Measurements from ENCODE around the gene TCAIM.

Gene TCAIM

DNA sequence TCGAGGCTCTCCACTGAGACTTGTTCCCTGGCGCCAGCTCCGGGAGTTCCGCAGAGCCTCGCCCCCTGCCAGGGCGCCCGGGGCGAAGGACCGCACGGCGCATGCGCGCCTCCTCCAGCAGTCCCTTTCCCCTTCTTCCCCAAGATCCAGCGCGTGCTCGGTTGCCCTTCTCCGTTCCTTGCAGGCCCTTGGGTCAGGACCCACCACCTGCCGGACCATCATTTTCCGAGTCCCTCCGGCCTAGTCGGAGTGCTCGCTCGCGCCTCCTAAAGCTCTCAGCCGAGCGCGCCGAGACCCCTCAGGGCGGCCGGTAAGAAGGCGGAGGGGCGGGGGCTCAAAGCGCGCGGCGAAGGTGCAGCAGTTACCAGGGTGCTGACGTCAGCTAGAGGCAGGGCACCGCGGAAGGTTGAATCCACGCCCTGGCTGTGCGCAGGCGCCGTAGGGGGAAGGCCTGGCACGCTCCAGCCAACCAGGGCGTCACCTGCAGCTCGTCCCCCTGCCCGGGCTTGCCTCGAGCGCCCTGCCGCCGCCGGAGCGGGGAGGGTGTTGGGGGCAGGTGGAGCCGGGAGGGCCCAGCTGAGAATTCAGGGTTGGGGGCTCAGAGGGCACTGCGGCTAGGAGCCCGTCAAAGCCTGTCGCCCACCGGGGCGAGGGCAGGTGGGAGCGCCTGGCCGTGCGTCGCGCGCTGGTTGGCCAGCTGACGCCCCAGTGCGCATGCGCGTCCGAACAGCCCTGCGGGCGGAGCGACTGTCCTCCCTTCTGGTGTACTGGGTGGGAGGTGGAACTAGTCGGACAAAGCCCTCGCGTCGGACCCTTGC lies at the start of gene TCAIM (continued):
- TF ChIP-seq, protein P1, sequence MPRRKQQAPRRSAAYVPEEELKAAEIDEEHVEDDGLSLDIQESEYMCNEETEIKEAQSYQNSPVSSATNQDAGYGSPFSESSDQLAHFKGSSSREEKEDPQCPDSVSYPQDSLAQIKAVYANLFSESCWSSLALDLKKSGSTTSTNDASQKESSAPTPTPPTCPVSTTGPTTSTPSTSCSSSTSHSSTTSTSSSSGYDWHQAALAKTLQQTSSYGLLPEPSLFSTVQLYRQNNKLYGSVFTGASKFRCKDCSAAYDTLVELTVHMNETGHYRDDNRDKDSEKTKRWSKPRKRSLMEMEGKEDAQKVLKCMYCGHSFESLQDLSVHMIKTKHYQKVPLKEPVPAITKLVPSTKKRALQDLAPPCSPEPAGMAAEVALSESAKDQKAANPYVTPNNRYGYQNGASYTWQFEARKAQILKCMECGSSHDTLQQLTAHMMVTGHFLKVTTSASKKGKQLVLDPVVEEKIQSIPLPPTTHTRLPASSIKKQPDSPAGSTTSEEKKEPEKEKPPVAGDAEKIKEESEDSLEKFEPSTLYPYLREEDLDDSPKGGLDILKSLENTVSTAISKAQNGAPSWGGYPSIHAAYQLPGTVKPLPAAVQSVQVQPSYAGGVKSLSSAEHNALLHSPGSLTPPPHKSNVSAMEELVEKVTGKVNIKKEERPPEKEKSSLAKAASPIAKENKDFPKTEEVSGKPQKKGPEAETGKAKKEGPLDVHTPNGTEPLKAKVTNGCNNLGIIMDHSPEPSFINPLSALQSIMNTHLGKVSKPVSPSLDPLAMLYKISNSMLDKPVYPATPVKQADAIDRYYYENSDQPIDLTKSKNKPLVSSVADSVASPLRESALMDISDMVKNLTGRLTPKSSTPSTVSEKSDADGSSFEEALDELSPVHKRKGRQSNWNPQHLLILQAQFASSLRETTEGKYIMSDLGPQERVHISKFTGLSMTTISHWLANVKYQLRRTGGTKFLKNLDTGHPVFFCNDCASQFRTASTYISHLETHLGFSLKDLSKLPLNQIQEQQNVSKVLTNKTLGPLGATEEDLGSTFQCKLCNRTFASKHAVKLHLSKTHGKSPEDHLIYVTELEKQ (tag by site-specific recombination; IDR thresholded peaks at IDR 0.05; ENCODE audit: borderline replicate concordance) = no peak
- TF ChIP-seq, protein P2, sequence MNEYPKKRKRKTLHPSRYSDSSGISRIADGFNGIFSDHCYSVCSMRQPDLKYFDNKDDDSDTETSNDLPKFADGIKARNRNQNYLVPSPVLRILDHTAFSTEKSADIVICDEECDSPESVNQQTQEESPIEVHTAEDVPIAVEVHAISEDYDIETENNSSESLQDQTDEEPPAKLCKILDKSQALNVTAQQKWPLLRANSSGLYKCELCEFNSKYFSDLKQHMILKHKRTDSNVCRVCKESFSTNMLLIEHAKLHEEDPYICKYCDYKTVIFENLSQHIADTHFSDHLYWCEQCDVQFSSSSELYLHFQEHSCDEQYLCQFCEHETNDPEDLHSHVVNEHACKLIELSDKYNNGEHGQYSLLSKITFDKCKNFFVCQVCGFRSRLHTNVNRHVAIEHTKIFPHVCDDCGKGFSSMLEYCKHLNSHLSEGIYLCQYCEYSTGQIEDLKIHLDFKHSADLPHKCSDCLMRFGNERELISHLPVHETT (tag by site-specific recombination; IDR thresholded peaks at IDR 0.05) = no peak; the same call in 1 of the 2 replicates
- TF ChIP-seq HOXC10 (CRISPR knock-in tag; IDR thresholded peaks at IDR 0.05) (no peak), ZNF211 (tag by site-specific recombination; IDR thresholded peaks at IDR 0.05; ENCODE audit: low read depth) (no peak), PRDM1 (tag by site-specific recombination; IDR thresholded peaks at IDR 0.05) (no peak), HOXA7 (CRISPR knock-in tag; IDR thresholded peaks at IDR 0.05; ENCODE audit: borderline replicate concordance) (no peak), ZNF433 (tag by site-specific recombination; IDR thresholded peaks at IDR 0.05; ENCODE audit: low read depth) (no peak), ZNF514 (tag by site-specific recombination; IDR thresholded peaks at IDR 0.05) (no peak), SETDB1 (IDR thresholded peaks at IDR 0.05; ENCODE audit: insufficient read length, low read length) (no peak), GLI2 (tag by site-specific recombination; IDR thresholded peaks at IDR 0.05; ENCODE audit: borderline replicate concordance, low read depth) (no peak), ZNF610 (tag by site-specific recombination; IDR thresholded peaks at IDR 0.05; ENCODE audit: borderline replicate concordance) (peak; percentile 54; the same call in 1 of the 2 replicates), GLIS2 (tag by site-specific recombination; IDR thresholded peaks at IDR 0.05) (peak; percentile 86), ZNF274 (IDR thresholded peaks at IDR 0.05; ENCODE audit: low read length) (no peak), ZNF274 (tag by site-specific recombination; IDR thresholded peaks at IDR 0.05; ENCODE audit: borderline replicate concordance) (no peak), ZNF23 (tag by site-specific recombination; IDR thresholded peaks at IDR 0.05; ENCODE audit: borderline replicate concordance) (no peak), ZNF292 (tag by site-specific recombination; IDR thresholded peaks at IDR 0.05; ENCODE audit: borderline replicate concordance, low read depth) (no peak), ZNF426 (tag by site-specific recombination; IDR thresholded peaks at IDR 0.05) (no peak), ZNF623 (tag by site-specific recombination; IDR thresholded peaks at IDR 0.05) (no peak), ZNF544 (tag by site-specific recombination; IDR thresholded peaks at IDR 0.05) (no peak), ZNF138 (tag by site-specific recombination; IDR thresholded peaks at IDR 0.05; ENCODE audit: borderline replicate concordance) (no peak)
- TF ChIP-seq, protein P3, sequence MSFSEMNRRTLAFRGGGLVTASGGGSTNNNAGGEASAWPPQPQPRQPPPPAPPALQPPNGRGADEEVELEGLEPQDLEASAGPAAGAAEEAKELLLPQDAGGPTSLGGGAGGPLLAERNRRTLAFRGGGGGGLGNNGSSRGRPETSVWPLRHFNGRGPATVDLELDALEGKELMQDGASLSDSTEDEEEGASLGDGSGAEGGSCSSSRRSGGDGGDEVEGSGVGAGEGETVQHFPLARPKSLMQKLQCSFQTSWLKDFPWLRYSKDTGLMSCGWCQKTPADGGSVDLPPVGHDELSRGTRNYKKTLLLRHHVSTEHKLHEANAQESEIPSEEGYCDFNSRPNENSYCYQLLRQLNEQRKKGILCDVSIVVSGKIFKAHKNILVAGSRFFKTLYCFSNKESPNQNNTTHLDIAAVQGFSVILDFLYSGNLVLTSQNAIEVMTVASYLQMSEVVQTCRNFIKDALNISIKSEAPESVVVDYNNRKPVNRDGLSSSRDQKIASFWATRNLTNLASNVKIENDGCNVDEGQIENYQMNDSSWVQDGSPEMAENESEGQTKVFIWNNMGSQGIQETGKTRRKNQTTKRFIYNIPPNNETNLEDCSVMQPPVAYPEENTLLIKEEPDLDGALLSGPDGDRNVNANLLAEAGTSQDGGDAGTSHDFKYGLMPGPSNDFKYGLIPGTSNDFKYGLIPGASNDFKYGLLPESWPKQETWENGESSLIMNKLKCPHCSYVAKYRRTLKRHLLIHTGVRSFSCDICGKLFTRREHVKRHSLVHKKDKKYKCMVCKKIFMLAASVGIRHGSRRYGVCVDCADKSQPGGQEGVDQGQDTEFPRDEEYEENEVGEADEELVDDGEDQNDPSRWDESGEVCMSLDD (tag by site-specific recombination; IDR thresholded peaks at IDR 0.05) = no peak
- TF ChIP-seq, protein P4, sequence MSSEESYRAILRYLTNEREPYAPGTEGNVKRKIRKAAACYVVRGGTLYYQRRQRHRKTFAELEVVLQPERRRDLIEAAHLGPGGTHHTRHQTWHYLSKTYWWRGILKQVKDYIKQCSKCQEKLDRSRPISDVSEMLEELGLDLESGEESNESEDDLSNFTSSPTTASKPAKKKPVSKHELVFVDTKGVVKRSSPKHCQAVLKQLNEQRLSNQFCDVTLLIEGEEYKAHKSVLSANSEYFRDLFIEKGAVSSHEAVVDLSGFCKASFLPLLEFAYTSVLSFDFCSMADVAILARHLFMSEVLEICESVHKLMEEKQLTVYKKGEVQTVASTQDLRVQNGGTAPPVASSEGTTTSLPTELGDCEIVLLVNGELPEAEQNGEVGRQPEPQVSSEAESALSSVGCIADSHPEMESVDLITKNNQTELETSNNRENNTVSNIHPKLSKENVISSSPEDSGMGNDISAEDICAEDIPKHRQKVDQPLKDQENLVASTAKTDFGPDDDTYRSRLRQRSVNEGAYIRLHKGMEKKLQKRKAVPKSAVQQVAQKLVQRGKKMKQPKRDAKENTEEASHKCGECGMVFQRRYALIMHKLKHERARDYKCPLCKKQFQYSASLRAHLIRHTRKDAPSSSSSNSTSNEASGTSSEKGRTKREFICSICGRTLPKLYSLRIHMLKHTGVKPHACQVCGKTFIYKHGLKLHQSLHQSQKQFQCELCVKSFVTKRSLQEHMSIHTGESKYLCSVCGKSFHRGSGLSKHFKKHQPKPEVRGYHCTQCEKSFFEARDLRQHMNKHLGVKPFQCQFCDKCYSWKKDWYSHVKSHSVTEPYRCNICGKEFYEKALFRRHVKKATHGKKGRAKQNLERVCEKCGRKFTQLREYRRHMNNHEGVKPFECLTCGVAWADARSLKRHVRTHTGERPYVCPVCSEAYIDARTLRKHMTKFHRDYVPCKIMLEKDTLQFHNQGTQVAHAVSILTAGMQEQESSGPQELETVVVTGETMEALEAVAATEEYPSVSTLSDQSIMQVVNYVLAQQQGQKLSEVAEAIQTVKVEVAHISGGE (tag by site-specific recombination; conservative IDR thresholded peaks at IDR 0.05; ENCODE audit: low read depth) = peak; percentile 41
- TF ChIP-seq, protein P5, sequence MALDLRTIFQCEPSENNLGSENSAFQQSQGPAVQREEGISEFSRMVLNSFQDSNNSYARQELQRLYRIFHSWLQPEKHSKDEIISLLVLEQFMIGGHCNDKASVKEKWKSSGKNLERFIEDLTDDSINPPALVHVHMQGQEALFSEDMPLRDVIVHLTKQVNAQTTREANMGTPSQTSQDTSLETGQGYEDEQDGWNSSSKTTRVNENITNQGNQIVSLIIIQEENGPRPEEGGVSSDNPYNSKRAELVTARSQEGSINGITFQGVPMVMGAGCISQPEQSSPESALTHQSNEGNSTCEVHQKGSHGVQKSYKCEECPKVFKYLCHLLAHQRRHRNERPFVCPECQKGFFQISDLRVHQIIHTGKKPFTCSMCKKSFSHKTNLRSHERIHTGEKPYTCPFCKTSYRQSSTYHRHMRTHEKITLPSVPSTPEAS (tag by site-specific recombination; IDR thresholded peaks at IDR 0.05) = no peak
- TF ChIP-seq, protein P6, sequence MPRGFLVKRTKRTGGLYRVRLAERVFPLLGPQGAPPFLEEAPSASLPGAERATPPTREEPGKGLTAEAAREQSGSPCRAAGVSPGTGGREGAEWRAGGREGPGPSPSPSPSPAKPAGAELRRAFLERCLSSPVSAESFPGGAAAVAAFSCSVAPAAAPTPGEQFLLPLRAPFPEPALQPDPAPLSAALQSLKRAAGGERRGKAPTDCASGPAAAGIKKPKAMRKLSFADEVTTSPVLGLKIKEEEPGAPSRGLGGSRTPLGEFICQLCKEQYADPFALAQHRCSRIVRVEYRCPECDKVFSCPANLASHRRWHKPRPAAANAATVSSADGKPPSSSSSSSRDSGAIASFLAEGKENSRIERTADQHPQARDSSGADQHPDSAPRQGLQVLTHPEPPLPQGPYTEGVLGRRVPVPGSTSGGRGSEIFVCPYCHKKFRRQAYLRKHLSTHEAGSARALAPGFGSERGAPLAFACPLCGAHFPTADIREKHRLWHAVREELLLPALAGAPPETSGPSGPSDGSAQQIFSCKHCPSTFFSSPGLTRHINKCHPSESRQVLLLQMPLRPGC (tag by site-specific recombination; IDR thresholded peaks at IDR 0.05) = no peak

Measured in HEK293 (cell line).